Peyer's patch (tissue), 4 donors: ENCODE results near the gene RTTN.

Experiments used
- CTCF ChIP-seq, 6 experiments: fragments of 450-650 bp in 4 of 6; fragments of 200-600 bp in 2 of 6; sonication (generic) in 1 of 6; IDR thresholded peaks; one replicate each; pipeline ENCODE4 v1.5.1; 2017 to 2019; ENCODE audit warnings: antibody characterized with exemption in 6 of 6, mild to moderate bottlenecking in 3 of 6, moderate library complexity in 1 of 6
- POLR2A ChIP-seq, 2 donors: fragments of 450-650 bp; IDR thresholded peaks; one replicate each; pipeline ENCODE4 v1.5.1; 2017; ENCODE audit warnings: antibody characterized with exemption in 2 of 2, mild to moderate bottlenecking in 2 of 2, moderate library complexity in 2 of 2

- TF ChIP-seq CTCF (IDR thresholded peaks at IDR 0.05) (no peak), POLR2A (IDR thresholded peaks at IDR 0.05) (no peak)
These were observed 205.8 kb downstream of the RTTN start for GRCh38 chr18:69999656-70000055.
